GM21390 (cell line): ENCODE measurements around the gene PRKCE.

Source experiments
- ATAC-seq: cut with Tn5 transposase; IDR thresholded peaks from one replicate; pipeline ENCODE4 v1.9.1; 2021; ENCODE audit not compliant: unreplicated experiment

Gene PRKCE

DNA sequence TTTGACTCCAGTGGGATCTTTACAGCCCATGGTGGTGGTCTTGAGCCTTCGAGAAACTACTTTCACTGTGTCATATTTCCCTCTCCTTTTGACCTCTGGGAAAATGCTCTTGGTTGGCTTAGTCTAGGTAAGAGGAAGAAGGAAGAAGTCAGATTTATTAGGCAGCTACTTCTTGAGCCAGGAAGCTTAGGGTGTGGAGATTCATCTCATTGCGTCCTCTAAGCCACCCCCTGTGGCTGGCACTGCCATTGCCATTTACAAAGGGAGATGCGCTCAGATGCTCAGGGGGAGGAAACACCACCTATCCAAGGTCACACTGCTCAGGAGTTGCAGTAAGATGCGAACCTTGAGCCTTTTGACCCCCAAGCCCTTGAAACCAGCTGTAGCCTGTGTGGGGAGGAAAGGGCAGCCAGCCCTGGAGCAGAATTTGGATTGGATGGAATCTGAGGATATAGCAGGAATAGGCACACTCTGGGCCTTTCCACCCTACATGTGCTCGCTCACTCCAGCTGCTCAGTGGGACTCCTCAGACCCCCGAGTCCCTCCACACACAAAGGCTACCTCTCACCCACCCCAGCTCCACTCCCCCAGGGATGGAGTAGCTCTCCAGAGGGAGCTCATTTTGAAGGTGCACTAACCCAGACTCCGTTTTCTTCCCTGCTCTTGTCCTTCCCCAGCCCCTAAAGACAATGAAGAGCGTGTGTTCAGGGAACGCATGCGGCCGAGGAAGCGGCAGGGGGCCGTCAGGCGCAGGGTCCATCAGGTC is 324.5 kb downstream of the PRKCE start:
- no peak for ATAC-seq

GRCh38 chr2:45978302-45978859 is 326.9 kb downstream of the PRKCE start:
- ATAC-seq = no peak

DNA sequence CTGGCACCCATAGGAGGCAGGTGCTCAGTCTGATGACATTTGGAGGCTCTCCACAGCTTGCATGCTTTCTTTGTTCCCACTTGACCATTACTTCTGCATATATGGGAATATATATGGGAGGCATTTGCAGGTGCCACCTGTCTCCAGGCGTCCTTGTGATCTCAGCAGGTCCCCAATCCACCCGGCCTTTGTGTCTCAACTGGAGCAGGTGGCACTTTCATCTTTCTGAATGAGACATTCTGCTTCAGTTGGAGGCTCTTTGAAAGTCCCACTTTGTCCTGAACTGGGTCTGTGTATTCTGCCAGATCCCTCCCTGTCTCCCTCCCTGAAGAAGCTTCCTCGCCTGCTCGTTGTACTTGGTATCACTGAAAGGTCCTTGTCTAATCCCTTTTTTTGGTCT is 327.6 kb downstream of the PRKCE start:
- ATAC-seq = no peak

DNA sequence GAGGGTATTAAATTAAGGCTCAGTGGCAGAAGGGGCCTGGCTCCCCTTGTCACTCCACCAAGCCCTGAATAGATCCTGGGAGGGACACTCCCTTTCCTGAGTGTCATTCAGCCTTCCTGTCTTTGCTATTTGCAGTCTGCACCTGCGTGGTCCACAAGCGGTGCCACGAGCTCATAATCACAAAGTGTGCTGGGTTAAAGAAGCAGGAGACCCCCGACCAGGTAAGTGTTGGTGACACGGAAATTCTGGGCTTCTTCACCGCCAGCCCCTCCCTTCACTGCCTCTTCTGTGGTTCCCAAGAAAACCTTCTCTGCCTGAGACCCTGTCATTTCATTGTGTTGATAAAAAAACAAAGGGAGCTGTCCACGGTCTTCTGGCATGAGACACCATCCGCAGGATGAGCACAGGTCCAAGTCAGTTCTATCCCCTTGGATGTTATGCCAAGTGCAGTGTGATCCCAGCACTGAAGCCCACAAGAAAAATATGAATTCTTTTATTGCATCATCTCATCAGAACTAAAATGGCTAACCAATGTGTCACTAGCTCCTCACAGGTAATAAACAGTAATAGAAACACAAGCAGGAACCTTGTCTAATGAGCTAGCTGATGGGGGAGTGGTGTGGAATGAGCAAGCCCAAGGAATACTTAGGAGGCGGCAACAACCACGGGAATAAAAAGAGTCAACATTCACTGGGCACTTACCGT is 328.8 kb downstream of the PRKCE start:
- no peak for ATAC-seq

DNA sequence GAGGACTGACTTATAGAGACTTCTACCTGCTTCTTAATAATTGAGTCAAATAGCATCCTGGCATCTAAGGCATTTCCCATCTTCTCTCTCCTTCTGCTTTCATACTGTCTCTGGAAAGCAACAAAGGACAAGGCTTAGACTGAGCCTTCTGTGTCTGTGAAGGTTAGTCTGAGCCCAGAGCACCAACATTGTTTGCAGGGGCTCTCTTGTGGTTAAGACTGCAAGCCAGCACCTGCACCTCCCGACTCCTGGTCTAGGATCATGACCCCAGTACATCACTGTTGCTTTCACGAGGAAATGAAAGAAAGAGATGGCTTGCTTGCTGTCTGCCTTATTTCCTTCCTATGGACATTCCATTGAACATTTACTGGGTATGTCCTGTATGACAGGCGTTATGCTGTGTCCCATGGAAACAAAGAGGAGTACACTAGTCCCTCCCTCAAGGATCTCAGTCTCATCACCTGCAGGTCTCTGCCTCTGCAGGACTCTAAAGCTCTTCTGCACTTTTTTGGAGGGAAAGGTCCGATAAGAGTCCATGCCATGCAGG is 330.0 kb downstream of the PRKCE start:
- ATAC-seq = no peak

DNA sequence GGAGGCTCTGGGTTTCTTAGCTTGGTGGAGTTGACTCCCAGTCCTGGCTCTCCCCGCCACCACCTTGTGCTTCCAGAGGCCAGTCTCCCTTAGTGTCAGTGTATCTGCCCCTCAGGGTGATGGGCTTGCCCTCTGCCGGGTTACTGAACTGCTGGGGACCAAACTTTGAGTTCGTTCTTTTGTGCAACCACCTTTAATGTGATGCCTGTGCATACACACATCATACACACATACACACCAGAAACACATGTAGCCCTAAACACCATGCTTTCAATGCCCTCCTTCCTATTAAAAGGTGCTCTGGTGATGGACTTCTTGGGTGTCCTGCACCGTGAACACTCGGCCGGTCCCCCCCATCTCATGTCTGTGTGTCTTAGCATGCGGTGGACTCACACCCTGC is 330.6 kb downstream of the PRKCE start:
- no peak for ATAC-seq

- ATAC-seq = no peak
These were observed 331.7 kb downstream of the PRKCE start for GRCh38 chr2:45983213-45983612.

- no peak for ATAC-seq
These were observed 332.9 kb downstream of the PRKCE start for GRCh38 chr2:45984366-45984765.

- ATAC-seq = no peak
These were observed 333.5 kb downstream of the PRKCE start for GRCh38 chr2:45984896-45985473.

GRCh38 chr2:45986509-45986908 is 335.0 kb downstream of the PRKCE start:
- ATAC-seq = no peak

- no peak for ATAC-seq
These were observed 336.4 kb downstream of the PRKCE start for GRCh38 chr2:45987856-45988255.

- ATAC-seq = no peak
These were observed 337.4 kb downstream of the PRKCE start for GRCh38 chr2:45988879-45989278.

DNA sequence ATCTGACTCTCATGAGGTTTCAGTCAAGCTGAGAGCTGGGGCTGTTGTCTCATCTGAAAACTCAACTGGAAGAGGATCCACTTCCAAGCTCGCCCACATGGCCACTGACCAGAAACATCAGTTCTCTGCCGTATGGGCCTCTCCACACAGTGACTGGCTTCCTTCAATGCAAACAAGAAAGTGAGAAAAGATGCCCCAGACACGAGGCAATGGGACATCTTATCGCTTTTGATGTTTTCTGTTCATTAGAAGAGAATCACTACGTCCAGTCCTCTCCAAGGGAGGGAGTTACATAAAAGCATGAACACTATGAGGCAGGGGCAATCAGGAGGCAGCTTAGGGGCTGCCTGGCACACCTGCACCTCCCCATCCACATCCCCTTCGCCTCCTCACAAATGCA is 338.7 kb downstream of the PRKCE start:
- ATAC-seq = no peak

- no peak for ATAC-seq
These were observed 340.7 kb downstream of the PRKCE start for GRCh38 chr2:45992021-45992740.

- ATAC-seq = no peak
These were observed 341.4 kb downstream of the PRKCE start for GRCh38 chr2:45992741-45993475.

DNA sequence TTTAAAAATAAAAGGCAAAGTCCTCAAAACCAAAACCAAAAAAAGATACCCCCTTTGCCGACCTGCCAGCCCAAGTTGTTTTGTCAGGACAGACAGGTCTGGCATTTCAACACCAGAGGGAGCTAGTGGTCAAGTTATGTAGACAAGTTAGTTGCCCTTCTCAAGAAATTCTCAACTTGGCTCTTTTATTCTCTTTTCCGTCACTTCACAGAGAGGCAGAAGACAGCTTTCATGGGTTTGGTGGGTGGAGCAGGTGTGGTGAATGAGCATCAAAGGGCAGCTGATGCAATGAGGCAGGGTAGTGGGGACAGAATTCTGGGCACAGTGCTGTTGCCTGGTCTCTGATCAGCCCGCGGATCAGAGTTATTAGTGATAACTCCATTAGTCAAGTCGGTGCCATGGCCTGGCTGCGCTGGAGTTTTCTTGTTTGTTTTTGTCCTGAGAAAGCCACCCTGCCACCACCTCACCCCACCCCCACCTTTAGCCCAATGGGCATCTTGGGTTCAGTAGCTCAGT is 342.1 kb downstream of the PRKCE start:
- ATAC-seq = no peak

GRCh38 chr2:45994060-45994459 is 342.6 kb downstream of the PRKCE start:
- no peak for ATAC-seq

DNA sequence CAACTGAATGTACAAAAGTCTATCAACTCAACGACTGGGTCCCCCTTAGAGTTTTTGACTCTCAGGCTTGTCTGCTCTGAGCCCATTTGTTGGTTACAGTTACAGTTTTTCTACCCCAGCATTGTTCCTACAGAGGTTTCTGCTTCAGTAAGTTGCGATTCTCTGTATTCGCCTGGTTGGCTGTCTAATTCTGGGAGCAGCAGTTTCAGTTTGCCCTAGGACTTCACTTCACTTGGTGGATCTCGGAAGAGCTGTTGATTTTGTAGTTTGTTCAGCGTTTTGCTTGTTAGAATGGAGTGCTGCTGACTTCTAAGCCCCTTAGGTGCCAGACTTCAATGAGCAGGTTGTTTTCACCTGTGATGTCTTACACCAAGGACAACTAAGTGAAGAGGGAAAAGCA is 349.2 kb downstream of the PRKCE start:
- no peak for ATAC-seq

DNA sequence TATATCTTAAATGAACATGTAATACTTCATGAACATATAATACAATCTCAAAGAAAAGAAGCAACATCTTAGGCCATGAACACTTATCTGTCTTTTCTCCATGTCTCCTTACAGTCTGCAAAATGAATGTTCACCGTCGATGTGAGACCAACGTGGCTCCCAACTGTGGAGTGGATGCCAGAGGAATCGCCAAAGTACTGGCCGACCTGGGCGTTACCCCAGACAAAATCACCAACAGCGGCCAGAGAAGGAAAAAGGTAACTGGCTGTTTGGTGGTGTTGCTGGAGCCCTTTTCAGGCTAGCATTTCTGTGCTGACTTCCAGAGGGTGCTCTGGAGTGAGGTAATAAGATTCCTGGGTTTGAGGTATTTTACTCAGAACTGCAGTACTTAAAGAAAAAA is 349.8 kb downstream of the PRKCE start:
- ATAC-seq = no peak
